Fibroblast of villous mesenchyme (primary cell): Measurements from ENCODE around the gene ATXN10. TPM values are rescaled to one million over a fixed set of nuclear protein-coding genes. Genes with fewer than 3 reads are reported as not detected.
"Not testable (repeated sequence)": the region's sequence is repeated elsewhere in the genome, so short reads cannot be mapped to it uniquely, and the experiment has no call there.

Experiments
- DNase-seq: peaks from one replicate; pipeline ENCODE4 v3.0.0-alpha.2; 2010; ENCODE audit warnings: low read depth
- H3K4me3 ChIP-seq: 2 replicates; pipeline ENCODE4 v1.5.1; 2011; ENCODE audit warnings: low read depth, mild to moderate bottlenecking, low read length
- CTCF ChIP-seq: IDR thresholded peaks from 2 replicates; pipeline ENCODE4 v1.5.1; 2012; ENCODE audit warnings: low read depth, mild to moderate bottlenecking, low read length; ENCODE audit not compliant: insufficient read depth
- total RNA-seq: library from RNA; depleted of rRNA; stranded (reverse); fragments of >200 nt; gene quantifications from 2 replicates; pipeline ENCODE4 v1.2.3, GENCODE V29; 2012

Gene ATXN10
- total RNA-seq, 1 donor = 190 TPM

DNA sequence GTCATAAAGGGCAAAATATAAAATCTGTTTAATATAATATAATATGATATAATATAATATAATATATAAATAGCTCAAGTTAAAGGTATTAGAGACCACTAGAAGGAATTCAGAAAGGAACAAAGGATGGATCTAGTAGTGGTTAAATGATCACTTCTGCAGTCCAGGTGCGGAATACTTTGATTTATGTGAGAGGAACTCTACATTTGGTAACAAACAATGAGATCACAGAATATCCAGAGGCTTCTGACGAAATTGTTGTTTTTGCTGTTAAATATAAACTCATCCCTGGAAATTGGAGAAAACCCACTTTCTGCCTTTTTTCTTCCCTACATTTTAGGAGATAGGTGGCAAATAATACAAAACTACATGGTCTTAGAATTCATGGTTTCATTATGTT, 36.0 kb downstream of the ATXN10 start:
- TF ChIP-seq CTCF = no peak
- DNase-seq = no peak
- H3K4me3 ChIP-seq = no peak overlapping the region

GRCh38 chr22:45708145-45708544, 36.5 kb downstream of the ATXN10 start:
- TF ChIP-seq CTCF = no peak
- H3K4me3 ChIP-seq = no peak overlapping the region
- DNase-seq = no peak

DNA sequence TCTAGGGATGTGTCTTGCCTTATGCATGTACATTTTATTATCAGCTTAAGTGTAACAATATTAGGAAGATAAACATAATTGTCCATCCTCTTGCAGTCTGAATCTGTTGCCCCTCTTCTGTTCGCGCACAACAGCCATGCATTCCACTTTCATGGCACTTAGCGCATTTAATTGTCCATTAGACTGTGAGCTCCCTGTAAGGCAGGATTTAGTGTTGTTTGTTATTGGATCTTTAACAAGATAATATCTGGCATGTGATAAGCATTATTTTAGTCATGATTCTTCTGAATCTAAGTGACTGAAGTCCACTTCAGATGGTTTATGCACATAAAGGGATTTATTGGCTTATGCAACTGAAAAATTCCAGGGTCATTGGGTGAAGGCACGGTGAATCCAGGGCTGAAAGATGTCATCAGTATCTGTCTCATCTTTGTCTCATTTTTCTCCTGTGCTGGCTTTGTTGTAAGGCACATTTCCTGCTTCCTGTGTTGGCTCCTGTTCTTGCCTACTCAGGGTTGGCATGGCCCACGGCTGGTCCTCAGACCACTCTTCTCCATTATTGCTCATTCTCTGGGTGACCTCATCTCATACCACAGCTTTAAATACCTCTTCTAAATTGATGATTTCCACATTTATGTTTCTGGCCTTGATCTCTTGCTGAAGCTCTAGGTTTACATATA, 37.6 kb downstream of the ATXN10 start:
- peak; percentile 48 for DNase-seq
- no peak overlapping the region for H3K4me3 ChIP-seq
- no peak for TF ChIP-seq CTCF

- peak; percentile 44 for DNase-seq
- TF ChIP-seq CTCF = no peak
Measured at GRCh38 chr22:45709866-45710265, 38.2 kb downstream of the ATXN10 start.

GRCh38 chr22:45710469-45710868, 38.8 kb downstream of the ATXN10 start:
- TF ChIP-seq CTCF = no peak
- DNase-seq = no peak
- H3K4me3 ChIP-seq = no peak overlapping the region

More at GRCh38 chr22:45709866-45710265, 38.2 kb downstream of the ATXN10 start:
- no peak overlapping the region for H3K4me3 ChIP-seq

- DNase-seq, H3K4me3 ChIP-seq: not testable (repeated sequence)
Measured at GRCh38 chr22:45714390-45714789, 42.8 kb downstream of the ATXN10 start.

- peak; percentile 48 for DNase-seq
- H3K4me3 ChIP-seq = no peak overlapping the region
- TF ChIP-seq CTCF = no peak
Measured at GRCh38 chr22:45717789-45718188, 46.2 kb downstream of the ATXN10 start.
